Endodermal cell (in vitro differentiated cells): ENCODE results near the gene LEF1. TPM values are rescaled to one million over a fixed set of nuclear protein-coding genes. Genes with fewer than 3 reads are reported as not detected.

Experiments used
- DNase-seq: peaks from one replicate; pipeline ENCODE4 v3.0.0-alpha.2; 2017
- H3K27ac ChIP-seq: 2 replicates; pipeline ENCODE4 v1.5.1; 2013; ENCODE audit warnings: mild to moderate bottlenecking, low read depth, low read length, moderate library complexity
- H3K27me3 ChIP-seq: 2 replicates; pipeline ENCODE4 v1.6.1; 2013; ENCODE audit warnings: mild to moderate bottlenecking, low read length, moderate library complexity; ENCODE audit not compliant: insufficient read depth, control insufficient read depth, poor library complexity, severe bottlenecking
- H3K36me3 ChIP-seq: 2 replicates; pipeline ENCODE4 v1.7.0; 2013; ENCODE audit warnings: mild to moderate bottlenecking, low read length, moderate library complexity; ENCODE audit not compliant: control insufficient read depth, insufficient read depth
- H3K4me1 ChIP-seq: one replicate; pipeline ENCODE4 v1.7.0; 2013; ENCODE audit warnings: low read length; ENCODE audit not compliant: control insufficient read depth, insufficient read depth
- H3K4me3 ChIP-seq: 2 replicates; pipeline ENCODE4 v1.5.1; 2013; ENCODE audit warnings: mild to moderate bottlenecking, low read length, moderate library complexity
- H3K9ac ChIP-seq: 2 replicates; pipeline ENCODE4 v1.6.1; 2013; ENCODE audit warnings: mild to moderate bottlenecking, low read length, moderate library complexity; ENCODE audit not compliant: poor library complexity, severe bottlenecking; ENCODE audit errors: extremely low read depth
- H3K9me3 ChIP-seq: 2 replicates; pipeline ENCODE4 v1.6.1; 2013; ENCODE audit warnings: mild to moderate bottlenecking, low read length, moderate library complexity; ENCODE audit not compliant: control insufficient read depth
- H3K27ac Mint-ChIP-seq: 2 replicates; pipeline ENCODE4 v1.8.0; 2020; ENCODE audit warnings: mixed read lengths
- H3K27me3 Mint-ChIP-seq: 2 replicates; pipeline ENCODE4 v1.8.0; 2021; ENCODE audit warnings: mild to moderate bottlenecking, mixed read lengths; ENCODE audit not compliant: insufficient read depth
- H3K36me3 Mint-ChIP-seq: 2 replicates; pipeline ENCODE4 v1.8.0; 2020; ENCODE audit warnings: low read depth, mixed read lengths
- H3K4me1 Mint-ChIP-seq: 2 replicates; pipeline ENCODE4 v1.8.0; 2020; ENCODE audit warnings: mixed read lengths
- H3K4me3 Mint-ChIP-seq: 2 replicates; pipeline ENCODE4 v1.8.0; 2020; ENCODE audit warnings: mild to moderate bottlenecking, moderate library complexity, mixed read lengths
- H3K9me3 Mint-ChIP-seq: 2 replicates; pipeline ENCODE4 v1.8.0; 2020; ENCODE audit warnings: mild to moderate bottlenecking, mixed read lengths
- CTCF ChIP-seq: fragments of 200-600 bp; sonication (generic); conservative IDR thresholded peaks from 2 replicates; pipeline ENCODE4 v1.5.0; 2021; ENCODE audit warnings: antibody characterized with exemption, mild to moderate bottlenecking
- whole genome bisulfite sequencing, 2 experiments: methylation state at CpG; one replicate each; pipeline versions ENCODE4 v1.1.5 to v1.1.7; 2013; ENCODE audit warnings: missing lambda C conversion rate in 2 of 2, mixed read lengths in 1 of 2; ENCODE audit not compliant: insufficient coverage in 1 of 2, insufficient read length in 1 of 2; 5-methylcytosine and 5-hydroxymethylcytosine counted together
- total RNA-seq, 2 donors: library from RNA; stranded (reverse); fragmentation: NEBNext Ultra II Directional in 1 of 2; extraction: Animal tissue kit (Norgen Biotek cat#: 25700) in 1 of 2; gene quantifications; 2 replicates in 1 of 2; 3 replicates in 1 of 2; pipeline ENCODE4 v1.2.1, GENCODE V29; 2021

The LEF1 gene
- total RNA-seq, 2 donors from 2014 or later: 0.95 to 1.6 TPM

GRCh38 chr4:108070775-108071174 lies 98.0 kb downstream of the LEF1 start:
- Histone ChIP-seq H3K4me1 (no peaks in the 10 kb centered on the region), H3K9ac (no peak overlapping the region), H3K9me3 (no peaks in the 10 kb centered on the region), H3K27me3 (no peaks in the 10 kb centered on the region), H3K36me3 (no peaks in the 10 kb centered on the region), H3K4me3 (no peak overlapping the region), H3K27ac (no peak overlapping the region)
- no peaks in the 10 kb centered on the region for H3K9me3 Mint-ChIP-seq
- WGBS, 2 experiments: 89 to 93% methylated on average over 1 of the region's 1 CpG
- H3K27me3 Mint-ChIP-seq: no peaks in the 10 kb centered on the region
- no peak overlapping the region for H3K27ac Mint-ChIP-seq
- H3K4me1 Mint-ChIP-seq: no peaks in the 10 kb centered on the region
- H3K36me3 Mint-ChIP-seq: no peaks in the 10 kb centered on the region
- H3K4me3 Mint-ChIP-seq: no peak overlapping the region
- TF ChIP-seq CTCF: no peak
- no peak for DNase-seq

- Histone ChIP-seq H3K4me3 (no peak overlapping the region), H3K27me3 (no peaks in the 10 kb centered on the region), H3K4me1 (no peaks in the 10 kb centered on the region), H3K9ac (no peak overlapping the region), H3K36me3 (no peaks in the 10 kb centered on the region), H3K27ac (no peak overlapping the region), H3K9me3 (no peaks in the 10 kb centered on the region)
- Mint-ChIP-seq H3K4me3 (no peak overlapping the region), H3K36me3 (no peaks in the 10 kb centered on the region), H3K9me3 (no peaks in the 10 kb centered on the region), H3K4me1 (peaks cover 8% of the 10 kb centered on the region), H3K27me3 (no peaks in the 10 kb centered on the region), H3K27ac (no peak overlapping the region)
- TF ChIP-seq CTCF: no peak
- DNase-seq: no peak
Observed at GRCh38 chr4:108068442-108068841, 100.3 kb downstream of the LEF1 start.

- no peak overlapping the region for H3K9ac ChIP-seq
- 83 to 85% methylated on average over 2 to 4 of the region's 5 CpGs for WGBS, 2 experiments
- H3K9me3 Mint-ChIP-seq: no peaks in the 10 kb centered on the region
- no peak overlapping the region for H3K4me3 Mint-ChIP-seq
- no peaks in the 10 kb centered on the region for H3K9me3 ChIP-seq
- no peak overlapping the region for H3K4me3 ChIP-seq
- H3K27me3 ChIP-seq: no peaks in the 10 kb centered on the region
- H3K36me3 ChIP-seq: no peaks in the 10 kb centered on the region
- no peaks in the 10 kb centered on the region for H3K4me1 ChIP-seq
- H3K27ac Mint-ChIP-seq: no peak overlapping the region
- no peak for TF ChIP-seq CTCF
- no peak overlapping the region for H3K27ac ChIP-seq
- H3K4me1 Mint-ChIP-seq: peaks cover 8% of the 10 kb centered on the region
- DNase-seq: no peak
- H3K36me3 Mint-ChIP-seq: no peaks in the 10 kb centered on the region
- H3K27me3 Mint-ChIP-seq: no peaks in the 10 kb centered on the region
Observed at GRCh38 chr4:108060686-108061321, 107.9 kb downstream of the LEF1 start.
